Upper lobe of right lung (tissue), 1 donor: ENCODE data around the gene GIMAP5. TPM values are rescaled to one million over a fixed set of nuclear protein-coding genes. Genes with fewer than 3 reads are reported as not detected.
"Not testable (repeated sequence)": the region's sequence is repeated elsewhere in the genome, so short reads cannot be mapped to it uniquely, and the experiment has no call there.

Experiments used
- ATAC-seq: fragments of 200-7000 bp; cut with Tn5 transposase; one replicate; pipeline ENCODE4 v1.9.1; 2020; ENCODE audit warnings: mild to moderate bottlenecking, moderate library complexity
- DNase-seq: peaks from one replicate; pipeline ENCODE4 v3.0.0-alpha.2; 2020
- H3K27ac ChIP-seq: fragments of 200-600 bp; one replicate; pipeline ENCODE4 v1.8.0; 2022
- H3K27me3 ChIP-seq: fragments of 200-600 bp; one replicate; pipeline ENCODE4 v1.8.0; 2022; ENCODE audit warnings: mild to moderate bottlenecking
- H3K36me3 ChIP-seq: fragments of 200-600 bp; one replicate; pipeline ENCODE4 v1.8.0; 2022
- H3K4me1 ChIP-seq: fragments of 200-600 bp; one replicate; pipeline ENCODE4 v1.8.0; 2022
- H3K4me3 ChIP-seq: fragments of 200-600 bp; one replicate; pipeline ENCODE4 v1.8.0; 2022; ENCODE audit warnings: mild to moderate bottlenecking
- H3K9me3 ChIP-seq: fragments of 200-600 bp; one replicate; pipeline ENCODE4 v1.8.0; 2022
- intact Hi-C: fragments of 100-400 bp; cut with DNase I; formaldehyde crosslinking; loops from one replicate; pipeline ENCODE4 v1.11.0; 2022
- total RNA-seq: library from RNA; stranded (reverse); fragmentation: NEBNext Ultra II Directional; extraction: Animal tissue kit (Norgen Biotek cat#: 25700); gene quantifications from one replicate; pipeline ENCODE4 v1.2.1, GENCODE V29; 2021
- TF ChIP-seq, protein P1 (sequence below): fragments of 200-600 bp; IDR thresholded peaks from one replicate; pipeline ENCODE4 v1.8.0; 2022; ENCODE audit warnings: antibody characterized with exemption
- donor health status: DM: no; HTN: yes; CAD: no; lungs with severe emphysema.

Gene GIMAP5
- total RNA-seq, 1 donor from 2014 or later: 41.8 TPM

DNA sequence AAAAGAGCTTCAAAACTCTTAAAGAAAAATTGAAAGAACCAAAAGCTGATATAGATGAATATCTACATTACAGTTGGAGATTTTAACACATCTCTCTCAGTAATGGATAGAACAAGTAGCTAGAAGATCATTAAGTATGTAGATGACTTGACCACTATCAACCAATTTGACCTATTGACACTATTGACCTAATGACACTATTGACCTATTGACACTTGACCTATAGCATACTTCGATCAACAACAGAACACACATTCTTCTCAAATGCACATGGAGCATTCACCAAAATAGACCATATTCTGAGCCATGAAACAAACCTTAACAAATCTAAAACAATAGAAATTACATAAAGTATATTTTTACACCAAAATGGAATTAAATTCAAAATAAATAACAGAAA lies 22.3 kb downstream of the GIMAP5 start:
- ATAC-seq (no peak), DNase-seq (no peak)
- no peak overlapping the region for H3K4me3 ChIP-seq
- peaks cover 11% of the 10 kb centered on the region for H3K4me1 ChIP-seq
- no peaks in the 10 kb centered on the region for H3K27me3 ChIP-seq
- H3K36me3 ChIP-seq: no peaks in the 10 kb centered on the region
- TF ChIP-seq, protein P1, sequence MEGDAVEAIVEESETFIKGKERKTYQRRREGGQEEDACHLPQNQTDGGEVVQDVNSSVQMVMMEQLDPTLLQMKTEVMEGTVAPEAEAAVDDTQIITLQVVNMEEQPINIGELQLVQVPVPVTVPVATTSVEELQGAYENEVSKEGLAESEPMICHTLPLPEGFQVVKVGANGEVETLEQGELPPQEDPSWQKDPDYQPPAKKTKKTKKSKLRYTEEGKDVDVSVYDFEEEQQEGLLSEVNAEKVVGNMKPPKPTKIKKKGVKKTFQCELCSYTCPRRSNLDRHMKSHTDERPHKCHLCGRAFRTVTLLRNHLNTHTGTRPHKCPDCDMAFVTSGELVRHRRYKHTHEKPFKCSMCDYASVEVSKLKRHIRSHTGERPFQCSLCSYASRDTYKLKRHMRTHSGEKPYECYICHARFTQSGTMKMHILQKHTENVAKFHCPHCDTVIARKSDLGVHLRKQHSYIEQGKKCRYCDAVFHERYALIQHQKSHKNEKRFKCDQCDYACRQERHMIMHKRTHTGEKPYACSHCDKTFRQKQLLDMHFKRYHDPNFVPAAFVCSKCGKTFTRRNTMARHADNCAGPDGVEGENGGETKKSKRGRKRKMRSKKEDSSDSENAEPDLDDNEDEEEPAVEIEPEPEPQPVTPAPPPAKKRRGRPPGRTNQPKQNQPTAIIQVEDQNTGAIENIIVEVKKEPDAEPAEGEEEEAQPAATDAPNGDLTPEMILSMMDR: no peak
- intact Hi-C loops: loop anchor here (10.0 kb wide), 1 partner anchor 315 kb away; no protein-coding TSS in a partner anchor
- H3K9me3 ChIP-seq: no peaks in the 10 kb centered on the region
- no peak overlapping the region for H3K27ac ChIP-seq

DNA sequence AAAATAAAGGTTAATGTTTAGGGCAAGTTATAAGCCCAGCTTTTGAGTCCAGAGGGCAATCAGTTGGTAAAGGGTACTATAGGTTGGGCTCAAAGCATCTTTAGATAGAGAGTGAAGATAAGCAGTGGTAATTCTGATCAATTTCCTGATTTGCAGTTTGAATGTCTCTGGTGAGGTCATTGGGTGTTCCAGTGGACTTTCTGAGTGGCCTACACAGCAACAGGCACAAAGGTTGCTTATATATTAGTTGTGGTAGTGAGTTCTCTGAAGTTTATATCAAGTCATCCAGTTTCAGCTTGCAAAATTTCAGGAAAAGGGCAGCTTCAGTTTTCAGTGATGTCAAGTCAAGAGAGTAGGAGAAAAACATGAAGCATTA lies 29.1 kb downstream of the GIMAP5 start:
- no peak overlapping the region for H3K4me3 ChIP-seq
- ATAC-seq (no peak), DNase-seq (no peak)
- H3K27ac ChIP-seq: no peak overlapping the region
- TF ChIP-seq, protein P1: no peak
- no peaks in the 10 kb centered on the region for H3K9me3 ChIP-seq
- no peaks in the 10 kb centered on the region for H3K36me3 ChIP-seq
- H3K27me3 ChIP-seq: no peaks in the 10 kb centered on the region
- intact Hi-C loops: no loop called here
- no peaks in the 10 kb centered on the region for H3K4me1 ChIP-seq

DNA sequence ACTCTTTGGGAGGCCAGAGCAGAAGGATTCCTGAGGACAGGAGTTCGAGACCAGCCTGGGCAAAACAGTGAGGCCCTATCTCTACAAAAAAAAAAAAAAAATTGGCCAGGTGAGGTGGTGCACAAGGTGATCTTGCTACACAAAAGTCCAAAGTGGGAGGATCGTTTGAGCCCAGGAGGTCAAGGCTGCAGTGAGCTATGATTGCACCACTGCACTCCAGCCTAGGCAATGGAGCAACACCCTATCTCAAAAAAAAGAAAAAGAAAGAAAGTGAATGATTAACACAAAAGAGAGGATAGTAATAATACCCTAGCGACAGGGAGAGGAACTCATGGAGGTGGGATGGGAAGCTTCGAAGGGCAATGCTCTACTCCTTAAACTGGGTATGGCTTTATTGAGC lies 32.5 kb downstream of the GIMAP5 start:
- H3K4me3 ChIP-seq: no peak overlapping the region
- peaks cover 7% of the 10 kb centered on the region for H3K9me3 ChIP-seq
- ATAC-seq (no peak), DNase-seq (no peak)
- TF ChIP-seq, protein P1: no peak
- H3K27me3 ChIP-seq: no peaks in the 10 kb centered on the region
- H3K36me3 ChIP-seq: no peaks in the 10 kb centered on the region
- H3K27ac ChIP-seq: no peak overlapping the region
- intact Hi-C loops: no loop called here
- H3K4me1 ChIP-seq: no peaks in the 10 kb centered on the region

DNA sequence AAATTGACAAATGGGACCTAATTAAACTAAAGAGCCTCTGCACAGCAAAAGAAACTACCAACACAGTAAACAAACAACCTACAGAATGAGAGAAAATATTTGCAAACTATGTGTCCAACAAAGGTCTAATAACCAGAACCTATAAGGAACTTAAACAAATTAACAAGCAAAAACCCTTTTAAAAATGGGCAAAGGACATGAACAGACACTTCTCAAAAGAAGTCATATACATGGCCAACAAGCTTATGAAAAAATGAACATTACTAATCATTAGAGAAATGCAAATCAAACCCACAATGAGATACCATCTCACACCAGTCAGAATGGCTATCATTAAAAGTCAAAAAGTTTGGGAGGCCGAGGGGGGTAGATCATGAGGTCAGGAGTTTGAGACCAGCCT lies 36.9 kb downstream of the GIMAP5 start:
- H3K27me3 ChIP-seq, DNase-seq, H3K4me1 ChIP-seq, intact Hi-C loops, H3K9me3 ChIP-seq, ATAC-seq, H3K27ac ChIP-seq, H3K36me3 ChIP-seq, H3K4me3 ChIP-seq: not testable (repeated sequence)

DNA sequence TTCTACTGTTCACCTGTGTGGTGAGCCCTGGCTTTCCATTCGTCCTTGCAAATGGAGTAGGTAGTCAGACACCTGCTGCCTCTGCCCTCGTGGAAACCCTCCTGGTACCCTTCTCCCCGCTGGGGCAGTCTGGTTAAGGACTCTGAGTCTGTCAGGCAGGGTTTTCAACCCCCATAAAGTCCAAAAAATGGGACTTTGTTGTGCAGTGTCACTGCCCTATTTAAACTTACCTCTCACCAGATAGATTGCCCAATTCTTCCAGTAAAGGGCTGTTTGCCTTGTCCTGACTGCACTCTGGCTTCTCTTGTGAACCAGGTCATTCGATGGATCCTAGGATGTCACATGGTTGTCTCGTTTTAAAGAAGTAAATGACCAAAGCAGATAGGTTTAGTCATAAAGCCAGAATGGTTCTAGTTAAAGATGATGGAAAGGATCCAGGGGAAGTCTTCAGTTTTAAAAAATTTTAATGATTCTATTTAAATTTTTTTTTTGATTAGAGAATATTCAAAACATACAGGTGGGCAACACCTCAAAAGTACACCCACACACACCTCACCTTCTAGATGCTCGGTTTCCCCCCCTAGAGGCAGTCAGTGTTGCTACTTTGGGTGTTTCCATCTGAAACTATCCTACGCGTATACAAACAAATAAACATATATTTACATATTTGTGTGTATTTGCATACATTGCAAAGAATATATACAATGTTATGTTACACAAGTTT lies 41.0 kb downstream of the GIMAP5 start:
- DNase-seq: no peak
- Histone ChIP-seq H3K4me1 (peaks cover 22% of the 10 kb centered on the region), H3K36me3 (no peaks in the 10 kb centered on the region), H3K27ac (no peak overlapping the region), H3K27me3 (no peaks in the 10 kb centered on the region), H3K9me3 (peaks cover 7% of the 10 kb centered on the region), H3K4me3 (no peak overlapping the region)
- intact Hi-C loops: no loop called here
- ATAC-seq: no peak
- TF ChIP-seq, protein P1: no peak

DNA sequence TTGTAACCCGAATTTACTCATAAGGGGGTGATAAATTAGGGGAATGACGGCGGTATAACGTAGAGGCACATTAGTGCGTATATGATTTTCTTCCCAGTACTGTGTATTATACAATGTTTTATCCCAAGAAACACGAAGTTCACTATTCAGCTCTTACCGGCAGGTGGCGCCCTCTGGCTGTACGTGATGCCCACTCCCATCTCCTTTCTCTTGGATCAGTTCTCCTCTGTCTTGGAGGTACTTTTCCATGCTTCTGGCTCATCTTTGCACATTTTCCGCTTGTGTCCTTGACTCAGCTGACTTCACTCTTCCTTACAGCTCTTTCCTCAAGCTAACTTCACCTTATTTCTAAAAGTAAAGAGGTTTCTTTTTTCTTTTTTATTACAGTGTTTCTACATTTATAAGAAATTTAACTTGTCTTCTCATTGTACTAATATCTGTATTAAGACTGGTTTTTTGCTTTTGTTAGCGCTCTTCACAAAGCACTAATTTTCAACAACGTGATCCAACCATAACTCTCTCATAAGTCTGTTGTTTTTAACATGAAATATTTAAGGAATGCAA lies 41.6 kb downstream of the GIMAP5 start:
- Histone ChIP-seq H3K27me3 (no peaks in the 10 kb centered on the region), H3K36me3 (no peaks in the 10 kb centered on the region), H3K9me3 (peaks cover 7% of the 10 kb centered on the region), H3K4me1 (peaks cover 22% of the 10 kb centered on the region), H3K27ac (no peak overlapping the region), H3K4me3 (no peak overlapping the region)
- DNase-seq (peak; percentile 88), ATAC-seq (peak; percentile 94)
- intact Hi-C loops: no loop called here
- TF ChIP-seq, protein P1: peak; percentile 95
